Measurements from ENCODE around the gene IRX3. TPM values are rescaled to one million over a fixed set of nuclear protein-coding genes. Genes with fewer than 3 reads are reported as not detected.
"Not testable (repeated sequence)": the region's sequence is repeated elsewhere in the genome, so short reads cannot be mapped to it uniquely, and the experiment has no call there.

Gene IRX3
- total RNA-seq, 1 experiment from 2014 or later: 7.2 TPM

- DNase-seq (ENCODE audit: low read depth): no peak
Observed at GRCh38 chr16:54277845-54278703, 8.5 kb downstream of the IRX3 start.

GRCh38 chr16:54275956-54276355 lies 10.6 kb downstream of the IRX3 start:
- no peak for DNase-seq (ENCODE audit: low read depth)

- no peak for DNase-seq (ENCODE audit: low read depth)
Observed at GRCh38 chr16:54273566-54273965, 13.0 kb downstream of the IRX3 start.

GRCh38 chr16:54270711-54271110 lies 15.9 kb downstream of the IRX3 start:
- DNase-seq (ENCODE audit: low read depth): no peak

GRCh38 chr16:54269461-54269860 lies 17.1 kb downstream of the IRX3 start:
- no peak for DNase-seq (ENCODE audit: low read depth)

- DNase-seq (ENCODE audit: low read depth): no peak
Observed at GRCh38 chr16:54268766-54269165, 17.8 kb downstream of the IRX3 start.

GRCh38 chr16:54268340-54268739 lies 18.2 kb downstream of the IRX3 start:
- DNase-seq (ENCODE audit: low read depth): no peak

GRCh38 chr16:54266363-54266955 lies 20.1 kb downstream of the IRX3 start:
- DNase-seq (ENCODE audit: low read depth): no peak

GRCh38 chr16:54265575-54266107 lies 20.9 kb downstream of the IRX3 start:
- DNase-seq (ENCODE audit: low read depth): peak; percentile 26

GRCh38 chr16:54253118-54253517 lies 33.5 kb downstream of the IRX3 start:
- DNase-seq (ENCODE audit: low read depth): no peak

GRCh38 chr16:54248863-54249710 lies 37.5 kb downstream of the IRX3 start:
- DNase-seq (ENCODE audit: low read depth): no peak

GRCh38 chr16:54247705-54248104 lies 38.9 kb downstream of the IRX3 start:
- DNase-seq (ENCODE audit: low read depth): not testable (repeated sequence)

GRCh38 chr16:54246454-54246821 lies 40.1 kb downstream of the IRX3 start:
- DNase-seq (ENCODE audit: low read depth): no peak

- DNase-seq (ENCODE audit: low read depth): no peak
Observed at GRCh38 chr16:54245788-54246453, 40.7 kb downstream of the IRX3 start.

GRCh38 chr16:54244061-54244886 lies 42.3 kb downstream of the IRX3 start:
- DNase-seq (ENCODE audit: low read depth): no peak

- DNase-seq (ENCODE audit: low read depth): no peak
Observed at GRCh38 chr16:54243202-54243601, 43.4 kb downstream of the IRX3 start.

GRCh38 chr16:54242199-54242598 lies 44.4 kb downstream of the IRX3 start:
- DNase-seq (ENCODE audit: low read depth): peak; percentile 38

GRCh38 chr16:54241525-54241924 lies 45.1 kb downstream of the IRX3 start:
- no peak for DNase-seq (ENCODE audit: low read depth)

- no peak for DNase-seq (ENCODE audit: low read depth)
Observed at GRCh38 chr16:54240271-54241129, 46.1 kb downstream of the IRX3 start.

Data from HT1080 (cell line).